CD4-positive, alpha-beta memory T cell (primary cell): ENCODE results near the gene ANO7. TPM values are rescaled to one million over a fixed set of nuclear protein-coding genes. Genes with fewer than 3 reads are reported as not detected.

Experiments
- CTCF ChIA-PET: fragments of 350-600 bp; sonication (Branson Sonifier 250); formaldehyde crosslinking; loops from one replicate; lab custom pipeline; 2021; ENCODE audit warnings: inconsistent platforms; ENCODE audit not compliant: partially characterized antibody; lab: Charles Lee
- POLR2A ChIA-PET: fragments of 350-600 bp; sonication (Branson Sonifier 250); formaldehyde crosslinking; loops from one replicate; lab custom pipeline; 2021; ENCODE audit not compliant: partially characterized antibody; lab: Charles Lee
- DNase-seq, 5 donors: peaks; one replicate each; pipeline versions ENCODE4 v3.0.0 to v3.0.0-alpha.2; 2020 to 2022; ENCODE audit warnings: mixed read lengths in 1 of 5
- H3K27ac ChIP-seq: one replicate; pipeline ENCODE4 v1.7.0; 2013; ENCODE audit warnings: low read depth, low read length
- H3K27me3 ChIP-seq: 2 replicates; pipeline ENCODE4 v1.7.0; 2013; ENCODE audit warnings: mild to moderate bottlenecking, low read length, moderate library complexity; ENCODE audit not compliant: insufficient read depth
- H3K36me3 ChIP-seq: 2 replicates; pipeline ENCODE4 v1.7.0; 2013; ENCODE audit warnings: mild to moderate bottlenecking, low read length, moderate library complexity; ENCODE audit not compliant: insufficient read depth
- H3K4me1 ChIP-seq: 2 replicates; pipeline ENCODE4 v1.7.0; 2013; ENCODE audit warnings: mild to moderate bottlenecking, low read length, moderate library complexity; ENCODE audit not compliant: insufficient read depth
- H3K4me3 ChIP-seq, 2 donors: one replicate each; pipeline ENCODE4 v1.7.0; 2013; ENCODE audit warnings: low read length in 2 of 2, mild to moderate bottlenecking in 1 of 2
- H3K9me3 ChIP-seq, 2 donors: one replicate each; pipeline ENCODE4 v1.7.0; 2013; ENCODE audit warnings: low read length in 2 of 2, control low read depth in 1 of 2; ENCODE audit not compliant: control insufficient read depth in 1 of 2
- H3K27ac Mint-ChIP-seq, 7 donors: one replicate each; pipeline ENCODE4 v1.8.0; 2020 to 2021; ENCODE audit warnings: mixed read lengths in 7 of 7, mild to moderate bottlenecking in 6 of 7, inconsistent platforms in 3 of 7, moderate library complexity in 3 of 7
- H3K27me3 Mint-ChIP-seq, 2 donors: one replicate each; pipeline ENCODE4 v1.8.0; 2020 to 2021; ENCODE audit warnings: mixed read lengths in 2 of 2
- H3K36me3 Mint-ChIP-seq, 2 donors: one replicate each; pipeline ENCODE4 v1.8.0; 2020 to 2021; ENCODE audit warnings: mixed read lengths in 2 of 2, inconsistent platforms in 1 of 2, mild to moderate bottlenecking in 1 of 2
- H3K4me1 Mint-ChIP-seq, 4 donors: one replicate each; pipeline ENCODE4 v1.8.0; 2020 to 2021; ENCODE audit warnings: mixed read lengths in 4 of 4, mild to moderate bottlenecking in 1 of 4
- H3K4me3 Mint-ChIP-seq, 8 donors: one replicate each; pipeline ENCODE4 v1.8.0; 2020 to 2021; ENCODE audit warnings: mixed read lengths in 8 of 8, mild to moderate bottlenecking in 7 of 8, moderate library complexity in 6 of 8, inconsistent platforms in 3 of 8
- H3K9me3 Mint-ChIP-seq, 8 donors: one replicate each; pipeline ENCODE4 v1.8.0; 2020 to 2021; ENCODE audit warnings: mixed read lengths in 8 of 8, mild to moderate bottlenecking in 5 of 8, inconsistent platforms in 3 of 8, moderate library complexity in 1 of 8
- intact Hi-C: fragments of 100-400 bp; cut with micrococcal nuclease; formaldehyde crosslinking; loops from one replicate; pipeline ENCODE4 v1.15.1; 2023
- polyA plus RNA-seq, 2 donors: library from polyadenylated mRNA; unstranded; fragments of 300-500 nt; fragmentation: Illumina TruSeq; gene quantifications; one replicate each; pipeline ENCODE4 v1.2.3, GENCODE V29; 2021
- total RNA-seq, 2 experiments: library from RNA; stranded (reverse); gene quantifications; one replicate each; pipeline ENCODE4 v1.2.3, GENCODE V29; 2021

Gene ANO7
- total RNA-seq, result under 1 TPM; 0.53 to 0.81 TPM
- under 1 TPM in 1 of 2 donors, not detected in 1; 0.13 TPM for polyA plus RNA-seq

GRCh38 chr2:241188361-241189092 lies at the start of gene ANO7:
Gene ANO7 (plus strand): TSS chr2:241188677. CDS start chr2:241190064, 1,387 bp downstream.
- intact Hi-C loops, result no loop called here
- Histone ChIP-seq H3K4me1 (no peaks in the 10 kb centered on the region), H3K9me3 (no peaks in the 10 kb centered on the region), H3K36me3 (peaks cover 1% of the 10 kb centered on the region), H3K4me3 (no peak within 1 kb of the TSS), H3K27ac (no peak within 1 kb of the TSS), H3K27me3 (no peaks in the 10 kb centered on the region)
- H3K4me1 Mint-ChIP-seq, result no peaks in the 10 kb centered on the region
- H3K27ac Mint-ChIP-seq, result no peak within 1 kb of the TSS
- no peaks in the 10 kb centered on the region for H3K27me3 Mint-ChIP-seq
- H3K4me3 Mint-ChIP-seq, result no peak within 1 kb of the TSS
- no peak for DNase-seq
- POLR2A ChIA-PET, result interaction anchor here (1.5 kb wide), 1 partner anchor 9 kb away, joined by 5 read pairs; no protein-coding TSS in a partner anchor
- CTCF ChIA-PET, result no interaction called here
- no peaks in the 10 kb centered on the region for H3K9me3 Mint-ChIP-seq
- H3K36me3 Mint-ChIP-seq, result peaks cover 0 to 2% of the 10 kb centered on the region in 2 donors

- Histone ChIP-seq H3K27ac (no peak overlapping the region), H3K9me3 (no peaks in the 10 kb centered on the region), H3K4me1 (no peaks in the 10 kb centered on the region), H3K36me3 (peaks cover 43% of the 10 kb centered on the region), H3K4me3 (no peak overlapping the region), H3K27me3 (no peaks in the 10 kb centered on the region)
- Mint-ChIP-seq H3K9me3 (no peaks in the 10 kb centered on the region), H3K4me3 (no peak overlapping the region), H3K4me1 (peaks cover 4 to 13% (median 9%) of the 10 kb centered on the region in 4 donors), H3K27ac (no peak overlapping the region), H3K36me3 (peaks cover 32 to 51% of the 10 kb centered on the region in 2 donors), H3K27me3 (no peaks in the 10 kb centered on the region)
- DNase-seq, result no peak
- POLR2A ChIA-PET, result interaction anchor here (0.7 to 1.9 kb wide), 4 partner anchors 10 to 38 kb away, joined by 3 to 8 read pairs (median 3); partner anchors contain the start of genes MTERF4, PASK and PPP1R7
- CTCF ChIA-PET, result interaction anchor here (0.6 to 1.2 kb wide), 2 partner anchors 61 kb away, joined by 3 read pairs; no protein-coding TSS in a partner anchor
- intact Hi-C loops, result no loop called here
Measured at GRCh38 chr2:241139531-241140444, 48.7 kb upstream of the ANO7 start.

- Histone ChIP-seq H3K27ac (no peak overlapping the region), H3K27me3 (no peaks in the 10 kb centered on the region), H3K4me3 (no peak overlapping the region), H3K4me1 (no peaks in the 10 kb centered on the region), H3K9me3 (no peaks in the 10 kb centered on the region), H3K36me3 (peaks cover 43% of the 10 kb centered on the region)
- Mint-ChIP-seq H3K4me1 (peaks cover 4 to 13% (median 9%) of the 10 kb centered on the region in 4 donors), H3K4me3 (no peak overlapping the region), H3K36me3 (peaks cover 32 to 51% of the 10 kb centered on the region in 2 donors), H3K27ac (peak overlapping the region in 1 of 7 donors; percentile 25), H3K9me3 (no peaks in the 10 kb centered on the region), H3K27me3 (no peaks in the 10 kb centered on the region)
- intact Hi-C loops, result no loop called here
- POLR2A ChIA-PET, result interaction anchor here (1.0 to 1.9 kb wide), 3 partner anchors 9 to 38 kb away, joined by 3 to 8 read pairs (median 3); partner anchors contain the start of genes MTERF4, PASK and PPP1R7
- CTCF ChIA-PET, result interaction anchor here (1.2 kb wide), 1 partner anchor 62 kb away, joined by 3 read pairs; no protein-coding TSS in a partner anchor
- no peak for DNase-seq
Measured at GRCh38 chr2:241140445-241140840, 48.0 kb upstream of the ANO7 start.

- H3K36me3 Mint-ChIP-seq, result peaks cover 30 to 43% of the 10 kb centered on the region in 2 donors
- CTCF ChIA-PET, result interaction anchor here (1.4 kb wide), 1 partner anchor 63 kb away, joined by 3 read pairs; no protein-coding TSS in a partner anchor
- Histone ChIP-seq H3K36me3 (peaks cover 39% of the 10 kb centered on the region), H3K4me3 (no peak overlapping the region), H3K9me3 (no peaks in the 10 kb centered on the region), H3K27ac (no peak overlapping the region), H3K4me1 (no peaks in the 10 kb centered on the region), H3K27me3 (no peaks in the 10 kb centered on the region)
- no peak overlapping the region for H3K27ac Mint-ChIP-seq
- H3K4me3 Mint-ChIP-seq, result no peak overlapping the region
- intact Hi-C loops, result no loop called here
- no peaks in the 10 kb centered on the region for H3K9me3 Mint-ChIP-seq
- H3K4me1 Mint-ChIP-seq, result peaks cover 4 to 15% (median 10%) of the 10 kb centered on the region in 4 donors
- no peak for DNase-seq
- POLR2A ChIA-PET, result interaction anchor here (1.1 to 2.2 kb wide), 5 partner anchors 8 to 39 kb away, joined by 3 to 10 read pairs (median 3); partner anchors contain the start of genes MTERF4, PASK and PPP1R7
- no peaks in the 10 kb centered on the region for H3K27me3 Mint-ChIP-seq
Measured at GRCh38 chr2:241141214-241141770, 47.2 kb upstream of the ANO7 start.

GRCh38 chr2:241142063-241142462 lies 46.4 kb upstream of the ANO7 start:
- peaks cover 39% of the 10 kb centered on the region for H3K36me3 ChIP-seq
- no peak overlapping the region for H3K27ac ChIP-seq
- no peaks in the 10 kb centered on the region for H3K27me3 ChIP-seq
- H3K4me3 Mint-ChIP-seq, result no peak overlapping the region
- POLR2A ChIA-PET, result interaction anchor here (1.1 to 2.2 kb wide), 5 partner anchors 8 to 33 kb away, joined by 3 to 10 read pairs (median 3); partner anchors contain the start of genes PASK and PPP1R7
- H3K4me1 Mint-ChIP-seq, result peaks cover 4 to 21% (median 12%) of the 10 kb centered on the region in 4 donors
- CTCF ChIA-PET, result interaction anchor here (1.4 kb wide), 1 partner anchor 64 kb away, joined by 3 read pairs; no protein-coding TSS in a partner anchor
- H3K9me3 Mint-ChIP-seq, result no peaks in the 10 kb centered on the region
- peaks cover 28 to 38% of the 10 kb centered on the region in 2 donors for H3K36me3 Mint-ChIP-seq
- no peaks in the 10 kb centered on the region for H3K27me3 Mint-ChIP-seq
- H3K4me1 ChIP-seq, result no peaks in the 10 kb centered on the region
- H3K9me3 ChIP-seq, result no peaks in the 10 kb centered on the region
- DNase-seq, result no peak
- intact Hi-C loops, result no loop called here
- no peak overlapping the region for H3K4me3 ChIP-seq
- H3K27ac Mint-ChIP-seq, result peak overlapping the region in 3 of 7 donors; percentile 42 to 78 (median 51)

- Mint-ChIP-seq H3K9me3 (no peaks in the 10 kb centered on the region), H3K27ac (no peak overlapping the region), H3K36me3 (peaks cover 28 to 38% of the 10 kb centered on the region in 2 donors), H3K4me1 (peaks cover 5 to 21% (median 12%) of the 10 kb centered on the region in 4 donors), H3K27me3 (no peaks in the 10 kb centered on the region), H3K4me3 (no peak overlapping the region)
- Histone ChIP-seq H3K27me3 (no peaks in the 10 kb centered on the region), H3K27ac (no peak overlapping the region), H3K4me1 (peaks cover under 1% of the 10 kb centered on the region), H3K36me3 (peaks cover 37% of the 10 kb centered on the region), H3K9me3 (no peaks in the 10 kb centered on the region), H3K4me3 (no peak overlapping the region)
- ChIA-PET POLR2A (interaction anchor here (1.1 to 2.2 kb wide), 3 partner anchors 9 to 34 kb away, joined by 3 to 10 read pairs (median 3); no protein-coding TSS in a partner anchor), CTCF (no interaction called here)
- intact Hi-C loops, result no loop called here
- no peak for DNase-seq
Measured at GRCh38 chr2:241142593-241142992, 45.9 kb upstream of the ANO7 start.
